HepG2 (cell line): ENCODE measurements around the gene C5orf15. TPM values are rescaled to one million over a fixed set of nuclear protein-coding genes. Genes with fewer than 3 reads are reported as not detected.

Source experiments
- CENPBD1 ChIP-seq: sonication (generic); formaldehyde crosslinking; IDR thresholded peaks from 2 replicates; pipeline ENCODE4 v1.8.0; 2022; ENCODE audit warnings: missing genetic modification reagents, low read depth, mild to moderate bottlenecking, borderline replicate concordance
- EP300 ChIP-seq, 3 experiments: sonication (generic) in 1 of 3; formaldehyde crosslinking in 1 of 3; IDR thresholded peaks; 2 replicates each; pipeline versions ENCODE4 v1.5.1 to v1.6.1; 2011 to 2020; ENCODE audit warnings: low read depth in 2 of 3, low read length in 2 of 3, borderline replicate concordance in 1 of 3, improper control_type of control experiment in 1 of 3, mild to moderate bottlenecking in 1 of 3, missing genetic modification reagents in 1 of 3, moderate library complexity in 1 of 3
- ZBTB34 ChIP-seq: sonication (generic); formaldehyde crosslinking; IDR thresholded peaks from 2 replicates; pipeline ENCODE4 v1.8.0; 2022; ENCODE audit warnings: mild to moderate bottlenecking, missing genetic modification reagents
- ZBTB40 ChIP-seq, 2 experiments: fragments of 450-650 bp in 1 of 2; sonication (generic) in 1 of 2; formaldehyde crosslinking in 1 of 2; IDR thresholded peaks; 2 replicates each; pipeline versions ENCODE4 v1.6.1 to v1.8.0; 2016 to 2022; ENCODE audit warnings: antibody characterized with exemption in 1 of 2, mild to moderate bottlenecking in 1 of 2, missing genetic modification reagents in 1 of 2
- ZNF343 ChIP-seq: sonication (generic); formaldehyde crosslinking; IDR thresholded peaks from 2 replicates; pipeline ENCODE4 v1.4.0; 2020; ENCODE audit warnings: mild to moderate bottlenecking, missing genetic modification reagents
- ZNF709 ChIP-seq: sonication (generic); formaldehyde crosslinking; IDR thresholded peaks from 2 replicates; pipeline ENCODE4 v1.5.0; 2020; ENCODE audit warnings: mild to moderate bottlenecking, missing genetic modification reagents
- polyA plus RNA-seq, 8 experiments: library from polyadenylated mRNA; depleted of rRNA in 3 of 8; stranded (reverse) in 7 of 8; unstranded in 1 of 8; fragments of >200 nt; fragmentation: Illumina TruSeq in 4 of 8; extraction: Trizol in 4 of 8; gene quantifications; 2 replicates each; pipeline versions ENCODE4 v1.2.1 to v1.2.3, GENCODE V29; 2011 to 2016; ENCODE audit warnings: low read depth in 4 of 8, missing spikeins in 1 of 8, mixed read lengths in 1 of 8; ENCODE audit not compliant: insufficient read depth in 1 of 8
- total RNA-seq, 5 experiments: library from RNA; depleted of rRNA; stranded (reverse); fragments of >200 nt; fragmentation: Illumina TruSeq; extraction: Trizol; gene quantifications; 2 replicates each; pipeline ENCODE4 v1.2.3, GENCODE V29; 2016; ENCODE audit warnings: low read depth in 1 of 5

C5orf15 gene
- total and polyA plus RNA-seq, 2 of the 13 experiments (the other 11 are each of a cell fraction or from before 2014, with no cell fraction given) = 58.5 to 82.7 TPM

- TF ChIP-seq CENPBD1 (CRISPR knock-in tag) (no peak), ZNF709 (CRISPR knock-in tag) (no peak), EP300 (IDR thresholded peaks at IDR 0.05; ENCODE audit: low read depth in 2 of 2, low read length in 2 of 2) (no peak), EP300 (CRISPR knock-in tag; IDR thresholded peaks at IDR 0.05; ENCODE audit: borderline replicate concordance) (no peak), ZBTB40 (IDR thresholded peaks at IDR 0.05) (no peak), ZBTB40 (CRISPR knock-in tag; IDR thresholded peaks at IDR 0.05) (no peak), ZBTB34 (no peak), ZNF343 (CRISPR knock-in tag) (no peak)
These were observed 26.8 kb downstream of the C5orf15 start (continued) for GRCh38 chr5:133941456-133942196.
